Osteoblast (primary cell): ENCODE results near the gene SMAD3. TPM values are rescaled to one million over a fixed set of nuclear protein-coding genes. Genes with fewer than 3 reads are reported as not detected.

Experiments used
- DNase-seq: peaks from one replicate; pipeline ENCODE4 v3.0.0; 2011; ENCODE audit warnings: low spot score, mixed read lengths; ENCODE audit not compliant: insufficient read length; ENCODE audit errors: missing footprints
- H2AFZ ChIP-seq: 2 replicates; pipeline ENCODE4 v1.6.0; 2011; ENCODE audit warnings: mild to moderate bottlenecking, low read length
- H3K27ac ChIP-seq: 2 replicates; pipeline ENCODE4 v1.5.1; 2011; ENCODE audit warnings: mild to moderate bottlenecking, low read depth, low read length, moderate library complexity
- H3K27me3 ChIP-seq: 2 replicates; pipeline ENCODE4 v1.6.0; 2012; ENCODE audit warnings: mild to moderate bottlenecking, control low read depth, inconsistent platforms, low read length, moderate library complexity; ENCODE audit not compliant: insufficient read depth
- H3K36me3 ChIP-seq: 2 replicates; pipeline ENCODE4 v1.5.1; 2011; ENCODE audit warnings: mild to moderate bottlenecking, low read length, control low read depth, moderate library complexity; ENCODE audit not compliant: insufficient read depth
- H3K4me1 ChIP-seq: 2 replicates; pipeline ENCODE4 v1.5.1; 2011; ENCODE audit warnings: mild to moderate bottlenecking, low read length, control low read depth, moderate library complexity; ENCODE audit not compliant: insufficient read depth
- H3K4me2 ChIP-seq: 2 replicates; pipeline ENCODE4 v1.6.0; 2011; ENCODE audit warnings: mild to moderate bottlenecking, low read length; ENCODE audit not compliant: insufficient read depth
- H3K4me3 ChIP-seq: fragments of 200-600 bp; sonication (generic); 3 replicates; pipeline ENCODE4 v1.5.1; 2012; ENCODE audit warnings: mild to moderate bottlenecking, low read length, inconsistent platforms; ENCODE audit not compliant: insufficient read depth
- H3K79me2 ChIP-seq: 2 replicates; pipeline ENCODE4 v1.6.0; 2012; ENCODE audit warnings: mild to moderate bottlenecking, low read length, control low read depth, inconsistent platforms; ENCODE audit not compliant: insufficient read depth
- H3K9me3 ChIP-seq: 2 replicates; pipeline ENCODE4 v1.5.1; 2011; ENCODE audit warnings: low read depth, low read length, control low read depth
- H4K20me1 ChIP-seq: 2 replicates; pipeline ENCODE4 v1.6.0; 2012; ENCODE audit warnings: mild to moderate bottlenecking, low read length, control low read depth; ENCODE audit not compliant: insufficient read depth
- total RNA-seq: library from RNA; depleted of rRNA; stranded (reverse); fragments of >200 nt; gene quantifications from 2 replicates; pipeline ENCODE4 v1.2.3, GENCODE V29; 2012
- TF ChIP-seq, protein P1 (sequence below): IDR thresholded peaks from 2 replicates; pipeline ENCODE4 v1.5.1; 2011; ENCODE audit warnings: mild to moderate bottlenecking, low read depth, low read length, moderate library complexity; ENCODE audit errors: extremely low read depth

Gene SMAD3
- total RNA-seq, 1 donor = 60.1 TPM

DNA sequence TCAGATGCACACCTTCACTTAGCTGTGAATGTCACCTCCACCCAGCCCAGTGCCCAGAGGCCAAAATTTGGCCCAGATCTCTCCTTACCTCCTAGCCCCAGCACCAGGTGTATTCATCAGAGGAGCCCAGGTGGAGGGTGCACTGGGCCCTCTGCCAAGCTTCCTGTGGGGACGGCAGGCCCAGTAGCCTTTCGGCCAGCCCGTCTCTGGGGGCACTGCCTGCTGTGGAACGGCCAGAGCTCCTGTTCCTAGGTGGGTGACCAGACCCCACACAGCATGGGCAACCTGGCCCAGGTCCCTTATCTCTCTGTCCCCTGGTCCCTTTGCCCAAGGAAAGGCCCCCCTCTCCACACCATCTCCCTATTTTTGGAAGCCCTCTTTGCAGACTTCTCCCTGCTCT lies 121.3 kb downstream of the SMAD3 start:
- TF ChIP-seq, protein P1, sequence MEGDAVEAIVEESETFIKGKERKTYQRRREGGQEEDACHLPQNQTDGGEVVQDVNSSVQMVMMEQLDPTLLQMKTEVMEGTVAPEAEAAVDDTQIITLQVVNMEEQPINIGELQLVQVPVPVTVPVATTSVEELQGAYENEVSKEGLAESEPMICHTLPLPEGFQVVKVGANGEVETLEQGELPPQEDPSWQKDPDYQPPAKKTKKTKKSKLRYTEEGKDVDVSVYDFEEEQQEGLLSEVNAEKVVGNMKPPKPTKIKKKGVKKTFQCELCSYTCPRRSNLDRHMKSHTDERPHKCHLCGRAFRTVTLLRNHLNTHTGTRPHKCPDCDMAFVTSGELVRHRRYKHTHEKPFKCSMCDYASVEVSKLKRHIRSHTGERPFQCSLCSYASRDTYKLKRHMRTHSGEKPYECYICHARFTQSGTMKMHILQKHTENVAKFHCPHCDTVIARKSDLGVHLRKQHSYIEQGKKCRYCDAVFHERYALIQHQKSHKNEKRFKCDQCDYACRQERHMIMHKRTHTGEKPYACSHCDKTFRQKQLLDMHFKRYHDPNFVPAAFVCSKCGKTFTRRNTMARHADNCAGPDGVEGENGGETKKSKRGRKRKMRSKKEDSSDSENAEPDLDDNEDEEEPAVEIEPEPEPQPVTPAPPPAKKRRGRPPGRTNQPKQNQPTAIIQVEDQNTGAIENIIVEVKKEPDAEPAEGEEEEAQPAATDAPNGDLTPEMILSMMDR = no peak
- H3K27me3 ChIP-seq = no peaks in the 10 kb centered on the region
- peak overlapping the region; percentile 62 for H3K27ac ChIP-seq
- peaks cover 96% of the 10 kb centered on the region for H3K36me3 ChIP-seq
- H4K20me1 ChIP-seq = no peaks in the 10 kb centered on the region
- peaks cover 29% of the 10 kb centered on the region for H3K79me2 ChIP-seq
- H2AFZ ChIP-seq = no peak overlapping the region
- no peak overlapping the region for H3K4me2 ChIP-seq
- H3K9me3 ChIP-seq = no peaks in the 10 kb centered on the region
- peaks cover 46% of the 10 kb centered on the region for H3K4me1 ChIP-seq
- no peak for DNase-seq
- no peak overlapping the region for H3K4me3 ChIP-seq

DNA sequence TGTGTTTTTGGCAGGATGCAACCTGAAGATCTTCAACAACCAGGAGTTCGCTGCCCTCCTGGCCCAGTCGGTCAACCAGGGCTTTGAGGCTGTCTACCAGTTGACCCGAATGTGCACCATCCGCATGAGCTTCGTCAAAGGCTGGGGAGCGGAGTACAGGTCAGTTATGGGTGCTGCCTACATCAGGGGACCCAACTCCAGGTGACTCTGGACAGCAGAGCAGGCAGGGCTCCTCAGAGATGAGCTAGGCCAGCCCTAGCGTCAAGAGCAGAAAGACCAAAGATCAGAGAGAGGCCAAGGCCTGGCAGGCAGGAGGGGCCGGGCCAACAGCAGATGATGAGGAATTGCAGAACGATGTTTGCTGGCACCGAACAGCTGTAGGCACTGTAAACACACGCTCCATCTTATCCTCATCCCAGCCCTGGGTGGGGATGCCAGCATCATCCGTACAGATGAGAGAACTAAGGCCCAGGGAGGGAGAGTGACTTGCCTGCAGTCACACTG lies 122.0 kb downstream of the SMAD3 start:
- no peak overlapping the region for H3K4me3 ChIP-seq
- H3K4me1 ChIP-seq = peaks cover 46% of the 10 kb centered on the region
- TF ChIP-seq, protein P1 = no peak

DNA sequence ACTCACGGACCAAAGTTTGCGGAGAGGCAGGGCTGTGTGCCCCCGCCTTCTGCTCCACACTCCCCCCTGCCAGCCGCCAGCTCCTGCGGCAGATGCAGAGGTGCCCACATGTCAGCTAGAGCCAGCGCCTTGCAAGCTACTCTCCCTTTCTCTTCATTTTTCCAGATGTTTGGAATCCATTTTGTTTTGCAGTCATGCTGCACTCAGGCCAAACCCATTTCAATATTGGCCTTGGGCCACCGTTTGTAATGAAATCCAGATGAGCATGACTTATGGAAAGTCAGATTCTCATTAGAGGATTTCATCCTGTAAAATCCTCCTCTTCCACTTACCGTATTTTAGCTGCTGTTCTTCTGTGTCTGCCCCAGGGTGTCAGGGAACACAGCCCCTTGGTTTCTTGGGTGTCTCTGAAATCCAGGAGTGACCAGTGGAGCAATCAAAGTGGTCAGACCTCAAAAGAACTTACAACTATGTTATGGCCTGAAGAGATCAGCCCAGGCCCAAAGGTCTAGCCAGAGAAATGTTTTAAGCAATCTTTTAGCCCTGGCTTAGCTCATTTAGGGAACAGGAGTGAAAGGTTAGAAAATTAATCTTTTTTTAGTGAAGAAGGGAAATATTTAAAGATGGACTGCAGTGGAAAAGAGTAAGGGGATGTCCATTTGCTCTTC lies 123.3 kb downstream of the SMAD3 start:
- no peaks in the 10 kb centered on the region for H3K9me3 ChIP-seq
- TF ChIP-seq, protein P1 = no peak
- H3K79me2 ChIP-seq = peaks cover 26% of the 10 kb centered on the region
- H3K27ac ChIP-seq = peak overlapping the region; percentile 86
- H3K4me3 ChIP-seq = no peak overlapping the region
- H3K4me1 ChIP-seq = peaks cover 40% of the 10 kb centered on the region
- no peak overlapping the region for H2AFZ ChIP-seq
- H3K36me3 ChIP-seq = peaks cover 99% of the 10 kb centered on the region
- H3K27me3 ChIP-seq = no peaks in the 10 kb centered on the region
- H4K20me1 ChIP-seq = no peaks in the 10 kb centered on the region
- no peak for DNase-seq
- H3K4me2 ChIP-seq = no peak overlapping the region

More for the DNA sequence above, 122.0 kb downstream of the SMAD3 start:
- Histone ChIP-seq H3K9me3 (no peaks in the 10 kb centered on the region), H4K20me1 (no peaks in the 10 kb centered on the region), H3K4me2 (no peak overlapping the region), H3K36me3 (peaks cover 97% of the 10 kb centered on the region), H3K79me2 (peaks cover 28% of the 10 kb centered on the region), H3K27me3 (no peaks in the 10 kb centered on the region), H2AFZ (no peak overlapping the region), H3K27ac (peak overlapping the region; percentile 62)
- DNase-seq = peak; percentile 65

DNA sequence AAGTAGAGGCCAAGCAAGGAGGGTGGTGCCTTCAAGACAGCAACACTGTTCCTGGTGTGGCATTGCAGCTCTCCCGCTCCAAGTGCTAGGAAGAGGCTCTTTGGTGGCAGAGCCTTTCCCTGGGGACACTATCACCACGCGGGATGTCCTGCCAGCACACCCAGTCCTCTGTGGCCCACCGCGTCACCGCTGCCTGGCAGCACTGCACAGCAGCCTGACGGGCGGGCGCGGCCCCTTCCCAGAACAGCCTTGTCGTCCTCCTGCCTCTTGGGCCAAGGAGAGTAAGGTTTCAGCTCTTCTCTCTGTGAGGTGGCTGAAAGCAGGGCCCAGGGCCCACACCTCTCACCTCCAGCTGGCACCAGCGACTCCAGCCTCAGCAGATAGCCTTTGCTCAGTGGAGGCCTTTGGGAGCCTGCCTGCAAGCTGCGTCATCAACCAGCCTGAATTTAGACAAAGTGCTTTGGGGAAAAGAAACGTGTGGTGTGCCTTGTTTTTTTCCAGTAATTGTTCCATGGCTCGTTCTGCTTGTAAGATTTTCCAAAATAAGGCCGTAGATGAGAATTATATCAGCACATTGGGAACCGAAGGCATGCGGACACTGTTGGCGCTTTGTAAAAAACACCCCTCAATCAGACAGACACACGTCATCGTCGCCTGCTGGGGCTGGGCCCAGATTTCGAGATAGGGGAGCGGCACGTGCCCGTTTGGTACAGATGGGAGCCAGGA lies 124.1 kb downstream of the SMAD3 start:
- Histone ChIP-seq H3K27me3 (no peaks in the 10 kb centered on the region), H3K4me1 (peaks cover 39% of the 10 kb centered on the region), H3K36me3 (peaks cover 99% of the 10 kb centered on the region), H2AFZ (no peak overlapping the region), H3K4me3 (no peak overlapping the region), H3K27ac (peak overlapping the region; percentile 86), H4K20me1 (no peaks in the 10 kb centered on the region), H3K79me2 (peaks cover 20% of the 10 kb centered on the region), H3K9me3 (no peaks in the 10 kb centered on the region), H3K4me2 (no peak overlapping the region)
- TF ChIP-seq, protein P1 = no peak
- no peak for DNase-seq
